Measurements from ENCODE around the gene SCARF2.
A peak's percentile ranks its signal among the peaks of the same experiment; 100 is the strongest.

The SCARF2 gene

DNA sequence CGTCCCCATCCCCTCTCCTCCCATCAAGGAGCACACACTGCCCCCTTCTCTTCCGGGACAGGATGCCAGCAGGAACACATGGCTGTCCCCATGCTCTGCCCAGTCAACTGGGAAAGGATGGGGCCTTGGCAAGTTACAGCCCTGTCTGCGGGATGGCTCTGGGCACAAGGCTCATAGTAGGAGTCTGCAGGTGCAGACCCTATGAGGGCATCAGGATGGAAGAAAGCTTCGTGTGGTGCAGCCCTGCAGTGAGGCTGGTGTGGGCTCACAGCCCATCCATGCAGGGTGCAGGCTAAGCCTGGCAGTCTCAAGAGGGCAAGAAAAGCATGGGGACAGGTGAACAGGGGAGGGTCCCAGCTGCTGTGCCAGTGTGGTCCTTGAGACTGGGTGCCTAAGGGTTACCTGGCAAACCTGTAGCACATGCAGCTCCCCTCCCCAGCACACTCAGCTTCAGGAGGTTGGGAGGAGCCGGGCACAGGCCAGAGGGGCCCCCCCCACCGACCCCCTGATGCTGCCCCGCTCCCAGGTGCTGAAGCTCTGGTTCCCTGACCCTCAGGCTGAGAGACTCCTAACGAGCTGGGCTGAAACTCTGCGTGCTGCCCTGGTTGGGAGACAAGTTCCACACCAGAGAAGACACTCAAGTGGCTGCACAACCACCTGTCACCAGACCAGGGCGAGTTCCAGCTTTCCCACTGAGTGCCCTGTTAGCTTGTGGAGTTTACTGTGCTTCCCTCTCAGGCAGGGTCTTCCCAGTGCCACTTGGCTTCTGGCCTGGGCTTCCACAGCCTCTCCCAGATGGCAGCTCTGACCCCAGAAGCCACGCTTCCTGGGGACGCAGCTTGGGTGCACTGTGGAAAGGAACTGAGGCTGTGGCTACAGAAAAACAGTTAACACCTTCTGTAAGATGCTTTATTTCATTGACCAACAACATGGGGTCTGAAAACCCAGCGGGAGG is 3.3 kb upstream of the SCARF2 start:
- no peak for DNase-seq (ENCODE audit: low spot score)

DNA sequence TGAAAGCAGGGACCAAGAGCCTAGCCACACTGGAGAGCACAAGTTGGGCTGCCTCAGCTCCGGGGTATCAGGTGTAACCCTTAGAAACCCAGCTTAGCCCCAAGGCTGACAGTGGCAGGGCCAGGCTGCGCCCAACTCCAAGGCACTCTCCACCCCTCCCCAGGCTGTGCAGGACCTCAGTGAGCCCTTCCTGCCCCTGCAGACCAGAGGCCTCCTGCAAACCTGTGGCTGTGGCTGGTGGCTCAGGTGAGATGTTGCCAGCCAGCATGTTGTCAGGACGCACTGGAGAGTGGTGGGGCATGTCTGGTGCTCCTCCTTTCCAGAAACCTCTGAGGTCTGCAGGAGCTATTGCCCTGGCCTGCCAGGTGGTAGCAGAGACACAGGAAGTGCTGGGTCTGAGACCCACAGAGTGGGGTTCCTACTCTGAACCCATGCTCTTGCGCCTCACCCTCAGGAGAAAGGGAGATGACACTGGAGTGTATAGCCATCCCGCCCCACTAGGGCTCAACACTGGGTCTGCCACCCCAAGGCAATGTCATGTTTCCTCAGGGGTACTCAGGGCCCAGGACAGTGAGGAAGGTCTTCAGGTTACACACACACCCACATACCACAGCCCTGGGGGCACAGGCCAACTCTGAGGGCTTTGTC is 2.4 kb upstream of the SCARF2 start:
- no peak for DNase-seq (ENCODE audit: low spot score)

DNA sequence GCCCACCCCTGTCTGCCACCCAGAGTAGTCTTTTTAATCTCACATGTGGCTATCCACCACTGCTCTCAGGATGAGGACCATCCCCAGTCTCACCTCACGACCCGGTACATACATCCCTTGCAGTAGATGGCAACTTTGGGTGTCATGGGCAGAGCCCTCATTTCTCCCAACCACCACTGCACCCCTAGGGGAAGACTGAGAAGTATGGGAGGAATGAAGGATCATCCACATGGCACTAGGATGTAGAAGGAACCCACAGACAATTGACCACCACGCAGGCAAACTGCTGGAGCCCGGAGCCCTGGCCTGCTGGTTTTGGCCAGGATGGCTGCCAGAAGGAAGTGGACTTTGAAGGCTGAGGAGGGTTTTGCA is 1.9 kb upstream of the SCARF2 start:
- no peak for DNase-seq (ENCODE audit: low spot score)

DNA sequence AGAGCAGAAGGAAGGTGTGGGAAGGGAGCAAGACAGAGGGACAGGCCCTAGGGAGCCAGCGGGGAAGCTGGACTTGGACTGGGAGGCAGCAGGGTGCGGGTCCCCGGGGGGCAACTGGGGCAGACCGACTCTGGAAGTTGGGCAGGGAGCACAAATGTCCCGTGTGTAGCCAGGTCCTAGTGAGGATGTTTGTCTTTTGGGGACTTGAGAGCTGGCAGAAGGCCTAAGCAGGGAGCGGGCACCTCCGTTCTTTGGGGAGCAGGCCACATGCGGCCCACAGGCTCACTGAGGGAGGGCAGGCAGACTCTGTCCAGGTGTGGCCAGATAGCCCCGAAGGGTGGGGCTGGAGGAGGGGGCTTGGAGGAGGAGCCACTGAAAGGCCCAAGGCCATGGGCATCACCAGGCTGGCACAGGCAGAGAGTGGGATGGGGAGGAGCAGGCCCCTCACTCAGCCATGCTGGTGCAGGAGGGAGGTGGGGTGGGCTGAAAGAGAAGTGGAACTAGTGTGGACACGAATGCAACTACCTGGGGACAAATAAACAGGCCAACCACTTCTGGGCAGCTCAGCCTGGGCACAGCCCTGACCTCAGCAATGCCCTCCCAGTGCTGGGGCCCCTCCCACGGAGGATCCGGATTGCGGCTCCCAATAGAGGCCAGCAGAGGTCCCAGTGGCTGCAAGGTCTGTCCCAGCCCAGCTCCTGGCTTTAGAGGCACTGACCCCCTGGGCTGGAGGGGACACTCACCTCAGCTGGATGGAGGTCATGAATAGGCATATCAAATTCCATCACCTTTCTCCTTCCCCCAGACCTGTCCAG is 1.3 kb upstream of the SCARF2 start:
- DNase-seq (ENCODE audit: low spot score): peak; percentile 84

DNA sequence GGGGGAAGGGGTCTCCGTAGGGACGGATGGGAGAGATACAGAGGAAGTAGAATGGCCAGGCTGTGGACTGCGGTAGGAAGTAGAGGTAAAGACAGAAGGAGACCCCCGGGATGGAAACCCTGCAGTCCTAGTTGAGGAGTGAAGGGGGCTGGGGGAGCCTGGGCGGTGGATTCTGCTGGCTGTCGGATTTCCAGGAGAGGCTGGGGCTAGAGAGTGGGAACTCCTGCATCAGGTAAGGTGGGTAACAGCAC is 727 bp upstream of the SCARF2 start:
- DNase-seq (ENCODE audit: low spot score): no peak

DNA sequence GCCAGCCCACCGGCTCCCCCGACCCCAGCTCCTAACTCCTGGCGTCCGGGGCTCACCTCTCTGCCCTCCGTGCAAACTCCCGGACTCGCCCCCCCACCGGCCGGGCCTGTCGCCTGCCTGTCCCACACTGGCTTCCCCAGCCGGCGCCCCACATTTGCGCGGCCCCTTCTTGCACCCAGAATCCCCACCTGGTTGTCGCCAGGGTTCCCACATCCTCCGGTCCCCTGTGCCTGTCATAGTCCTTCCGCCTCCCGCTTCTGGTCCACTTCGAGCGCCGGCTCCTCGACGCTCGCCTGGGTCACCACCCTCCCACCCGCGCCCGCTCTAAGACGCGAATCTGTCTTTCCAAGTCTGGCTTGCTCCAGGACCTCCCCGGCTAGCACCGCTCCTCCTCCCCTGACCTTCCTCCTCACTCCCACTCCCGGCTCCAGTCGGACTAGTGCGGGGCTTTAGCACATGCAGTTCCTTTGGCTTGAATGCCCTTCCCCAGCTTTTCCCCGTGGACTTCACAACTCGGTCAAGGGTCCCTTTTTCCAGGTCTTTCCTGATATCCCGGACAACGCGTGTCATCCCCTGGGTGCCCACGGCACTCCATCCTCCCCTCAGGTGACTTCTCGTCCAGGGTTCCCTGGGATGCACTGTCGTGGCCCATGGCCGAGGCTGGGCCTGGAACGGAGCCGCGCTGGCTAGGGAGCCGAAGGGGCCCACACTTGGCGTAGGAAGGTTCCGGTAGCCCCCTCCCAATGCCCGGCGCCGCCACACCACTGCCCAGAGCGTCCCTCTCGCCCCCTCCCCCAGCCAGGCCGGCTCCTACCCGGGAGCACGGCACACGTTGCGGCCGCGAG is 635 bp downstream of the SCARF2 start:
- DNase-seq (ENCODE audit: low spot score): no peak

DNA sequence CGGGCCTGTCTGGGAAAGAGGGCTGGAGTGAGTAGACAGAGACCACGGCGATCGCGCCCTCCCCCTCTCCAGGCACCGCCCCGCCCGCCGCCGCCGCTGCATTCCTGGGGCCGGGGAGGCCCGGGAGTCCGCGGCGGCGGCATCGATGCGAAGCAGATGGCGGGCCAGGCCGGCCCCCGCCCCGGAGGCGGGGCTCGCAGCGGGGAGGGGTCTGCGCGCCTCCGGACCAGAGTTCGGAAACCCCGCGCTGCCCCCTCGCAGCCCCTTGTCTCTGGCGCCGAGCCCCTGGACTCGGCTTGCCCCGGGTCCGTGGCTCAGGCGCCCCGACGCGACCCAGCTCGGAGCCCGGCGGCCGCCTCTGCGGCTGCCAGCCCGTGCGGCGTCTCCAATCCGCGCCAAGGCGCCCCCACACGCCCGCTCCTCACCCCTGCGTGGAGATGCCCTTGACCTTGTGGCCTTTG is 1.3 kb downstream of the SCARF2 start:
- peak; percentile 81 for DNase-seq (ENCODE audit: low spot score)

DNA sequence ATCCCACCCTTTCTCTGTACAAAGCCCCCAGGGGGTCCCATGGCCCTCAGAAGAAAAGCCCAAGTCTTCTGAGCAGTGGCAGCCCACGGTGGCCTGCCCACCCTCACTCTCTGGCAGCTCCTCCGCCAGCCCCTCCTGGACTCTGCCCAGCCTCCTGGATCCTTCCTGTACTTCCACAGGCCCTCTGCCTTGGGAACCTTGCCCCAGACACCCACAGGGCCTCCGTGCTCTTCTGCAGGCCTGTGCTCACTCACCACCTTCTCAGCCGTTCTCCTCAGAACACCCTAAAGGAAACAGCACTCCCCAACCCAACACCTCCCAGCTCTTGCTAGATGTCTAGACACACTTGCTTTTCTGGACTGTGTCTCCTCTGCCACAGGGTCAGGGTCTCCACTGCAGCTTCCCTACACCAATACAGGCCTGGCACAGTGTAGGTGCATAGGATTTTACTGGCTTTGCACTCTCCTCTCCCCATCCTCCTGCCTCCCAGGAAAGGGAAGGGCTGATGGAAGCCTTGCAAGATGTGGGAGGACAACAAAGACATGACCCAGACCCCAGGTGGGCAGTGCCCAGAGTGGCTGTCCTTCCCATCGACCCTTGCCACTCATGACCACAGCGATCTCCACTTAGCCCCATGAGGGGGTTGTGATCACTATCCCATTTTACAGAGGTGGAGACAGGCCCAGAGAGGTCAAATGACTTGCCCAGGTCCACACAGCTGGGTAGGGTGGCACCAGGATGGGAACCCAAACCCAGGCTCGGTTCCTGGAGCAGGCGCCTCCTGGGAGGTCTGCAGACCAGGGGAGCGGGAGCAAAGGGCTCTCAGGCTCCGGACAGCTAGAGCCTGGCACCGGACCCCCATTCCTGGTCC is 2.0 kb downstream of the SCARF2 start:
- no peak for DNase-seq (ENCODE audit: low spot score)

DNA sequence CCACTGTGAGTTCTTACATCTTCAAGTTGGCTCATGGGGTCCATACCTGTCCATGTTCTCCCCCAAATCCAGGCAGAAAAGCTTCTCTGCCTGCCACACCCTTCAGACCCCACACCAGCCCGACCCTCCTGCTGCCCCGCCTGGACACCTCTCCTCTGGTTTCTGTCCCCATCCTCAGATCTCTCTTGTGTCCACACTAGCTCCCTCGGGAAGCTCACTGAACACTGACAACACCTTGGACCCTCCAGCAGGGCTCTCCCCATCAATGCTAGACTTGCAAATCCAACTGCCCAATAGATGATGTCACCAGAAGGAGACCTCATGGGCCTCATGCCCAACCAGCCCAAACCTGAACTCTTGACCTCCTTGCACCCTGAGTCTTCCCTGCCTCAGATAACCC is 2.9 kb downstream of the SCARF2 start:
- DNase-seq (ENCODE audit: low spot score): no peak

DNA sequence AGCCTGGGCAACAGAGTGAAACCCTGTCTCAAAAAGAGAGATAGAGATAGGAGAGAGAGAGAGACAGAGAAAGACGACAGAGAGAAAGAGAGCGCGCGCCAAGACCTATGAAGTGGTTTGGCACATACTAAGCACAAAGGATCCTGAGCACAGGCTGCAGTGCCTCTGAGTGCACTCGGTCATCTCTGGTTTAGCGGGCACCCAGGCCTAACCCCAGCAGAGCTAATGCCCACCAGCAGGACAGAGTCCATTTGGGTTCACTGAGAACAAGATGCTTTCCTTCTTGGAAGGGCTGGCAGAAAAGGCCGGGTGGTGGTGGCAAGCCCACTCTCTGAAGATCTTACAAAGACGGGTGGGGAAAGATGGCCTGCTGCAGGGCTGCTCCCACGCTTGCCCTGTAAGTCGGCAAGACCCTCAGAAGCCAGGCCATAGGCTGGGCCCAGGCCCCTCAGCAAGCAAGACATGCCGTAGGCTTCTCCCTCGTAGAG is 3.3 kb downstream of the SCARF2 start:
- no peak for DNase-seq (ENCODE audit: low spot score)

DNA sequence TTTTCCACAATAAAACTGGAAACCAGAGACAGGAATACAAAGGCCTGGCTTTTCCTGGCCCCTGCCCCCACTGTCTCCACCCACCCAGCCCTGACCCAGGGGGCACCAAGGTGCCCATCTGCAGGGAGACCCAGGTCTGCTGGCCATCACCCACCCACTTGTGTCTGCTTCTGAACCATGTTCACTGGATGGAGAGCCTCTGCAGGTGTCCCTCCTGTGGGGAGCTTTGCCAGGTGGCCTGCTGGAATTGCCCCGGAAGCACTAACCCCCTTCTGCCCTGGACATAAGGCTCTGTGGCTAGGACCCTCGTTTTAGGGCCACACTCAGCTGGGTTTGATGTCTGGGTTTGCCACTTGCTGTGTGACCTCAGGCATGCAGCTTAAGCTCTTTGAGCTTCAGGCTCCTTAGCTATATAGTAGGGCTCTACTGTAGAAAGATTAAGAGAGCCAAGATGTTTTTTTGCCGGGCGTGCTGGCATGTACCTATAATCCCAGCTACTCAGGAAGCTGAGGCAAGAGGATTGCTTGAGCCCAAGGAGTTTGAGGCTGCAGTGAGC is 3.9 kb downstream of the SCARF2 start:
- no peak for DNase-seq (ENCODE audit: low spot score)

DNA sequence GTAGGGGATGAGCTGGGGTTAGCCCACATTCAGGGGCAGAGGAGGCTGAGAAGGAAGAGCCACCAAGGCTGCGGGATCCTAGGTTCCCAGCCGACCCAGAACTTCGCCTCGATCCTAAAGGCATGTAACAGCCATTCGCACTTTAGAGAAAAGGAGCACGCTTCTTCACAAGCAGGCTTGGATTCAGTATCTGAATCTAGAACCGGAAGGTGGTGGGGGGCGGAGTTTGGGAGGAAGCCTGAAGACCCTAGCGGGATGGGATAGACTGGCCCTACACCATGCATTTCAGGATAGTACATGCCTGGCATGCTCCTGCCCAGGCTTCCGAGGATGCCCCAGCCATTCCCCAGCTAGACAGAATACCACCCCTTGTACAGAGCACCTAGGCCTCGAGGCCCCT is 4.4 kb downstream of the SCARF2 start:
- no peak for DNase-seq (ENCODE audit: low spot score)

DNA sequence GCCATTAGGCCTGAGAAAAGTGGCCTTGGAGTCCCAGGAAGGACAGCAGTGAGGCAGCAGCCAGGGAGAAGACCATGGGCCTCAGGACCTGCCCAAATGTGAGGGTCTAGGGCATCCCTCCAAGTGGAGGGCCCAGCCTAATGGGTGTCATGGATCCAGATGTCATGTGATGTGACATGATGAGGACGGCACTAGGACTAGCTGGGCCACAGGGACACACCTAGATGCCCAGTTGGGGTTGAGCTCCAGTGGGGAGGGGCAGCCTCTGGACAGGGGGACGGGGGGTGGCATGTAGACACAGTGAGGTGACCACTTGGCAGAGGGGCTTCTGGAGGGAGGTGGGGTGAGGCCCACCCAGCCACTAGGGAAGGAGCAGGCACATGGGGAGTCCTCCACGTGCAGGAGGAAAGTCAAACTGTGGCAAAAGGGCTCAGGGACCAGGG is 5.4 kb downstream of the SCARF2 start:
- no peak for DNase-seq (ENCODE audit: low spot score)

DNA sequence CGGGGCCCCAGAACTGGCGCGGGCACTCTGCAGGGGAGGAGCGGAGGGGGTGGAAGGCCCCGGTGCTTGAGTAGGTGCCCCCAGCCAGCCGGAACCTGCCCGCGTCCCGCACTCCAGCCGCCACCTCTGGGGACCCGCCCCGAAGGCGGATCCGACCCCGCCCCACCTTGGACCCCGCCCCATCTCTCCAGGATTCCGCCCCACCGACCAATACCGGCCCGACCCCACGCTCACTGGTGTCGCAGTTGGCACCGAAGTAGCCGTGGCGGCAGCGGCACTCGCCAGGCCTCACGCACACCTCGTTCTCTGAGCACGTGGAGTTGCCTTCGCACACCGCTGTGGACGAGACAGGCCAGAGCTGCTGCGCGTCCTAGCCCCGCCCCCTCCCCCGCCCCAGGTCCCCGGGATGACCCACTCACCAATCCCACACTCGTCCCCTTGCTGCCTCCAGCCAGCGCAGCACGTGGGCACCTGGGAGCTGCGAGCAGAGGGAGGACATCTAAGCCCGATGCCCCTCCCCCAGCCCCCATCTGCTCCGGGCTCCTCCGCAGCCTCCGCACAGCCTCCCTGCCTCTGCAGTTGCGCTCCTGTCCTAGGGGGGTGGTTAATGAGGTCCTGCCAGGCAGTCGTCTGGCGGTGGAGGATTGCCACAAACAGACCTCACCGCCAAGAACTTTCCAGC is 6.0 kb downstream of the SCARF2 start:
- no peak for DNase-seq (ENCODE audit: low spot score)

DNA sequence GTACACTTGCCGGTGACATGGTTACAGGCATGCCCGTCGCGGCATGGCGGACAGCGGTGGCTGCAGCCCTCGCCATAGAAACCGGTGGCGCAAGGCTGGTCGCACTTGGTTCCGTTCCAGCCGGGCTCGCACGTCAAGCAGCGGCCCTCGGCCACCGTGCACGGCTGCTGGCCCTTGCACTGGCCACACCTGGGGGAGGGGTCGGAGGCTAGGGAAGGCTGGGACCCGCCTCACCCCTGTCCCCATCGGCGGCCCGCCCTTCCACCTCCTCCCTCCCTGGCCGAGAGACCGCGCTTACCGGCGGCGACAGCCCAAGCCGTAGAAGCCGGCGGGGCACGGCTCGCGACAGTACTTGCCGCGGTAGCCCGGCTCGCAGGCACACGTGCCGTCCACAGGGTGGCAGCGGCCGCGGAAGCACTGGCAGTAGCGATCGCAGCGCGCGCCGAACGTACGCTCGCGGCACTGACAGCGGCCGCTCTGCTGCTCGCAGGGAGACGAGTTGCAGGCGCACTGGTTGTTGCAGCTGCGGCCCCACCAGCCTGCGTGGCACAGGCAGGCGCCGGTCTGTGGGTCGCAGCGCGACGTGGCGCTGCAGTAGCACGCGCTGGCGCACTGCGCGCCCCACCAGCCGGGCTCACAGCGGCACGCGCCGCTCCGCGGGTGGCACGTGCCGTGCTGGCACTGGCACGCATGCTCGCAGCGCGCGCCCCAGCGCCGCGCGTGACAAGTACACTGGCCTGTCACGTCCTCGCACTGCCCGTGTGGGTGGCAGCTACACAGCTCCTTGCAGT is 6.7 kb downstream of the SCARF2 start:
- DNase-seq (ENCODE audit: low spot score): no peak

DNA sequence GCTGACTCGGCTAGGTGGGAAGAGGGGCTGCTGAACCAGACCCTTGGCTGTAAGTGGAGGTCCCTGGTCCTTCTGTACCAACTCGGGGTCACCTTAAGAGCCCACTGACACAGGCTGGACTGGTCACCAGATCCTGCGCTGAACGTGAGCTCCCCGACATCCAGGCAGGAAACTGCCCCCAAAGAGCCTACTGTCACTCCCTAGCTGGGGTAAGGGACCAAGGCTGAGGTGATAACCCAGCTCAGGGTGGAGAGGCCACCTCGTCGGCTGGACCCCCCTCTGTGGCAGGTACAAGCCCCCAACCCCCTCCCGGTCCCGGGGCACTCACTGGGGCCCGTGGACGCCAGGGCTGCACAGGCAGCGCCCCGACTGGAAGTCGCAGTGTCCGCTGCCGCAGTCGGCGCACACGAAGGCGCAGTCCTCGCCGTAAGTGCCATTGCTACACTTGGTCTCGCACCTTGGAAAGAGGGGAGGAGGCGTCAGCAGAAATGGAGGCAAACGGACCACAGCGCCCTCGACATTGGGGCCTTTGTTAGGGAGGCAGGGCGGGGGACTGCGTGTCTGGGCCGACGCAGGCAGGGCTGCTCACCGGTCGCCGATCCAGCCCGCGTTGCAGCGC is 7.4 kb downstream of the SCARF2 start:
- DNase-seq (ENCODE audit: low spot score): no peak

DNA sequence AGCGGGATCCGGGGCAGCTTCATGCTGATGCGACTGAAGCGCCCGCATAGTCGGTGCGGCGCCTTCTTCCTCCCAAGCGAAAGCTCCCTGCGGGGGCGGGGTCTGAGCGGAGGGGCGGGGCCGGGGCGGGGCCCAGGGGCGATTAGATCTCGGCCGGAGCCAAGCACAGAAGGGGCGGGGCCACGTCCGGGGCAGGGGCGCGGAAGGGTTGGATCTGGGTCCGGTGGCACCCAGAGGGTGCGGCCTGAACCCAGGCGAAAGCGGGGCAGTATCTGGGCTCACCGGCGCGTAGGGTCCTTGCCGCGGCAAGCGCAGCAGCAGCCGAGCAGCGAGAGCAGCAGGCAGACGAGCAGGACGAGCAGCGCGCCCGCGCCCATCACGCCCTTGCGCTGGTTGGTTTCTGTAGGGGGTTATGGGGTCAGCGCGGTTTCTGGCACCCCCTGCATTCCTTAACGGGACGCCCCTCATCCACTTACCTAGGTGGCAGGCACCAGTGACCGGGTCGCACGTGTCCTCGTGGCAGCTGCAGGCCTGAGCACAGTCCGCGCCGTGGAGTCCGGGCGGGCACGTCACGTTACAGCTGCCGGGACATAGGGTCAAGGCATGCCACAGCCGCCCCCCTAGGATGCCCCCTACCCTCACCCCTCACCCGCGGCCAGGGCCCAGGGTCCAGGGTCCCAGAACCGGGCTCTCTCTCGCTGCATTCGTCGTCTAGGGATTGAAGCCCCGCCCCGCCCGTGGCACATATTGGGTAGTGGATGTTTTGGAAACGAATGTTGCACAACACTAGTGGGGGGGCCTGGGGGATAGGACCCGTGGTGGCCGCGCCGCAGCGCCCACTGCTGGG is 8.1 kb downstream of the SCARF2 start:
- DNase-seq (ENCODE audit: low spot score): peak; percentile 25

Data from AG08395 (cell line).